HG03558 (cell line): Measurements from ENCODE around the gene BCOR.

ENCODE experiments used
- ATAC-seq: cut with Tn5 transposase; IDR thresholded peaks from one replicate; pipeline ENCODE4 v1.9.1; 2021; ENCODE audit warnings: moderate number of reproducible peaks; ENCODE audit not compliant: unreplicated experiment; ENCODE audit errors: extremely low read depth

Gene BCOR

DNA sequence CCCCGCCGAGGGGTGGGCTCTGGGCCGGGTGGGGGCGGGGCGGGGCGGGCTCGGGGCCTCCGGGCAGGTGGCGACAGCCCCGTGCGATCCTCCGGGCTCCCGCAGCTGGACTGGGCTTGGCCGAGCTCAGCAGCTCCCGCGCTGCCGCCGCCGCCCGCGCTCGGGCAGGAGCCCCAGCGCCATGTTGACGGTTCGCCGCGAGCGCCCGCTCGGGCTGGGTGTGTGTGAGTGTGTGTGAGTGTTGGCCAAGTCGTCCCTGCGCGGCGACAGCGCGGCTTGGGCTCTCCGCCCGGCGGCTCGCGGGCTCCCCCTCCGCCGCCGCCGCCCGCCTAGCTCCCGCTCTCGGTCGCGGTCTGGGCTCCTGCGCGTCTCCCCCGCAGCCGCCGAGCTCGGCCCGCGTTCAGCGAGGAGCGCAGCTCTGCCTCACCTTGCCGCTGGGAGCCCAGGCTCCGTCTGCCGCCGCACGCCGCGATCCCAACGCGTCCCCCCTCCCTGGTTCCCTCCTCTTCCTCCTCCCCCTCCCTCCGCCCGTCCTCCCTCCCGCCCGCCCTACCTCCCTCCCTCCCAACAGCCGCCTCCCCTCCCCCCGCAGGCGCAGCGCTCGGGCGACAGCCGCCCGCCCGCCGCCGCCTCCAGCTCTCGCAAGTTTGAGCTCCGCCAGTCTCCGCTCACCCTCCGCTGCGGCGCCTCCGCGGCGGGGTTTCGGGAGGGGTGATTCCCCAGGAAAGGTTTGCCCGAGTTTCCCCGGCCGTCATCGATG, at the start of gene BCOR:
Gene BCOR, minus strand, starts transcription at position 455 of the 760 bp plus-strand sequence. CDS start 20,029 bp downstream, outside the sequence.
- ATAC-seq = no peak

DNA sequence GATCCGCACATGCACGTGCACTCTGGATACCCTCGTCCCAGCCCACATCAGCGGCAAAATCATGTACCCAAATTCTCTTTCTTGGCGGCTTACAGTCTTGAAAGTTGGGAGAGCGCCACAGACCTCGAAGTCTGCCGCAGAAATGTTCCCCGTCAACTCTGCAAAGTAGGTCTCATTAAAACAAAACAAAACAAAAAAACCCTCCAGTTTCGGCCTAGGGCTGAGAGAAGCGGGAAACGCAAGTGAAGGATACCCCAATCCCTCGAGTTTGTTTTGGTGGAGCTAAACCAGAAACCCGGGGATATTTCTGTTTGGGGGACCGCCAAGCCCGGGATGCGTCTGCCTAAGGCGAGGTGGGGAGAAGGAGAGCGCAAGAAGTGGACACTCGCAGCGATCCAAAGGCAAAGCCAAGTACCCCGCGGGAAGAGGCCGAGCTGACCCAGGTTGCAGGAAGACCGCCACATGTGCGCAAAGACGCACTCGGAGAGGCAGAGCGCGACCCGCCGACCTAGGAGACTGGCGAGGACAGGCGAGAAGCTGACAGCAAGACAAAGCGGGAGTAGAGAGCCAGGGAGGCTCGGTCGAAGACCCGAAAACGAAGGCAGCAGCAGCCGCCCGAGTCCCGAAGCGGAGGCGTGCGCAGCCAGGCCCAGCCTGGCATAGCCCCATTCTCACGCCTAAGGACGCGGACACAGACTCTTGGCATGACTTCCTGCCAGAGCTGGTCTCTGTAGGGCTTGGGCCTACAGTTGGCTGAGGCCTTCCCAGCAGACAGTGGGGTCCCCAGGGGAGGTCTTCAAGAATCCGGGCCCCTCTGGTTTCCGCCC, 49.6 kb upstream of the BCOR start:
- ATAC-seq = no peak

DNA sequence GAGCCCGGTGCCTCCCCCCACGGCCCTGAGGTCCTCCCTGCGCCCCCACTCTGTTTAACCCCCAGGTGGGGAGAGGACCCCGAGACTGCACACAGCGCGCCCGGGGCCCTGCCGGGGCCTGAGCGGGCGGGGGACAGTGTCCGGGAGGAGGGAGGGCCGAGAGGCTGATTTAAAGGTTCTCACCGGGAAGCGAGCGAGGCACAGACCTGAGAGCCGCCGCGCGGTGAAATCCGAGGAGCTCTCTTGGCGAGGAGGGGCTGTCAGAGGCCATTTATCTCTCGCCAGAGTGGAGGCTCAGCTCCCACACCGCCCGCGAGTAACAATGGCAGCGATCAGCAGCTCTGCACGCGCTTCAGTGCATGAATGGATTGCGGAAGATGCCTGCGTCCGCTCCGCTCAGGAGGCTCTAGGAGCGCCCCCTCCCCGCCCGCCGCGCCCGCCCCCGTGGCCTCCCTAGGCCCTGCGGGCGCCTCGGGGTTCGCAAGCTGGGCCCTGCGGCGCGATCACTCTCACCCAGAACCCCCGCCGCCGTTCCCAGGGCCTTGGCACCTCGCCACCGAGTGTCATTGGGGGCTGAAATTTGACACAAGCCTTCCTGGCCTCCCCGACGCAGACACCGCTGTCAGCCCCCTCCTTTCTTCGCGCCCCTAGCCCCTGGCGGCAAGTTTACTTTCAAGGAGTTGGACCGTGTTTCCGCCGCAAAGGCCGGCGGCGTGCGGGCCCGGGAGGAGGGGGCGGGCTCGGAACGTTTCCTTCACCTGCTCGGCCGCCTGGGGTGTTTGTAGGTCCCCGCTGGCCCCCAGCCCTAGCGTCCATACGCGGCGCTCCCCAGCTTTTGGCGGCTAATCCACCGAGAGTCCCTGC, 48.7 kb upstream of the BCOR start:
- no peak for ATAC-seq

DNA sequence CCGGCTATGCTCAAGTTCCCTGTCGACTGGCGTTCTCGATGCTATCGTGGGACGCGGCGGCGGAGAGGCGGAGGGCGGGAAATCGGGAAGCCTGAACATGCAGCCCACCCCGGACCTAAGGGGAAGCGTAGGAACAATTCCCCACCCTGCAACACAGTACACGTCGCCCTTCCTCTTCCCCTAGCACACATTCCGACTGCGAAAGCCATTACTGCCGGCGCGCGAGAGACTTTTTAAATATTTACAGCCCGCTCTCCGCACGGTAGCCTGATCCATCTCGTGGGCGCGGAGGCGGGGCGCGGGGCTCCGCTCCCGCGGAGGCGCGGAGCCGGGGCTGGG, 48.1 kb upstream of the BCOR start:
- no peak for ATAC-seq

DNA sequence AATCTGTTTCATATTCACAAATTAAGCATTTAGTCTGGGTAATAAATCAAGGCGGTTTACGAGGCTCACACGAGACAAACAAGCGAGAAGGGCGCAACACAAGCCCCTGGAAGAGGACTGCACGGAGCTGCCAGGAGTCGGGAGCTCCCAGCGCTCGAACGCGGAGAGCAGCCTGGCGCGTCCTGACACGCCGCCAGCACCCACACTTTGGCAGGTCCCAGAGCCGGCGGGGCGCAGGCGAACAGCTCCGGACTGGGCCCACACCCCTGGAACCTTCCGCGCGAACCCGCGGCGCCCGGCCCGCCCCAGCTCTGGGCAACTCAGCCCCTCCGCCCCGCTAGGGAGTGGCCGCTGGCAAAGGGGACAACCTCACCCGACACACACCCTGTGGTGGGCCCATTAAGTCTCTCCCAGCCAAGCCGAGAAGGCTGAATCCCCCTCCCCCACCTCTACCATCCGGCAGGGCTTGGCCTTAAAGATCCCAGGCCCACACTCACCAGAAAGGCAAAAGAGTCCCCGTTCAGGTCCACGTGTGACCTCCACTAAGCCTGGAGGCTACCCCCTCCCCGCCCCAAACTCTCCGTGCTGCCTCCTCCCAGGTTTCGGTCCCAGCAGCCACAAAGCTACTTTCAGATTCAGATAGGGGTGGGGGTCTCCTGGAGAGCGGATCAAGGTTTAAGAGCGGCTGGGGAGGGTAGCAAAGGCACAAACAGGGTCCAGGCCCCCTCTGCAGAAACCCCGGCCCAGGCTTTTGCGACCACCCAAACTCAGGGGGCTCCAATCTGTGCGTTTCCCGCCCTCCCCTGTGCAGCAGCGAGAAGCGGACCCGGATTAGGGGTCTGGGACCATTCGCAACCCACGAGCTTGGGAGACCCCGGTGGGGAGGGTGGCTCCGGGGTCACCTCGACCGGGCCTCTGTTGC, 47.5 kb upstream of the BCOR start:
- no peak for ATAC-seq

DNA sequence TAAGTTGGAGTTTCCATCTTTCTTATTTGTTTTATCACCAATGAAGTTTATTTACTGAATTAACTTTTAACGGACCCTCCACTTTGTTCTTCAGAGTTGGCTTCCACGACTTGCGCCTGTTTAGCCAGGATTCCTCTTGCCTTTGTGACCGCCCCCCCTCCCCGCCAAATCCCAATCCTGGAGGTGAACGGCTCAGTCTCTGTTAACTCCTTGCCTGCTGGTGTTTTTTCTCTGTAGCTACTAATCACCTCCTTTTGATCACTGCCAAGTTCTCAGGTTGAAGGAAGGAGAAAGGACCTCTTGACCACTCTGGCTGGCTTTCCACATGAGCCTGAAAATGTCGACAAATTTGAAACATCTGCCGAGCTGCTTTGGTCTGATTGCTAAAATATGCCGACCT, 46.8 kb upstream of the BCOR start:
- no peak for ATAC-seq

DNA sequence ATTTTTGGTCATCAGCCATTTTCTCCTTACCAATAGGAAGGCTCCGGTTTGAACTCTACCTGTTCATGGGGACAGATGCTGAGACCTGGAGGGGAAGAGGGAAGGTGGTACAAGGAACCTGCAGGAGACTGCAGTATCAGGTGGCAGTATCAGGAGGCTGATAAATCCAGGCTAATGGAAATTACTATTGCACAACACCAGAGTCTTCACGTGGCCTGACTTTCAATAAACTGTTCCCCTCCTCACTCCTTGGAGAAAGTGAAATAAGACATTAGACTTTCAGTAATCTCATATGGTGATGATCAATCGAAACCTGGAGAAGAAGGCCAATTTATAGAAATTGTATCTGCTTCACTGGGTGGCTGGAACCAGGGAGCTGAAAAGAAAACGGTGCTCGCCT, 46.2 kb upstream of the BCOR start:
- ATAC-seq = no peak

DNA sequence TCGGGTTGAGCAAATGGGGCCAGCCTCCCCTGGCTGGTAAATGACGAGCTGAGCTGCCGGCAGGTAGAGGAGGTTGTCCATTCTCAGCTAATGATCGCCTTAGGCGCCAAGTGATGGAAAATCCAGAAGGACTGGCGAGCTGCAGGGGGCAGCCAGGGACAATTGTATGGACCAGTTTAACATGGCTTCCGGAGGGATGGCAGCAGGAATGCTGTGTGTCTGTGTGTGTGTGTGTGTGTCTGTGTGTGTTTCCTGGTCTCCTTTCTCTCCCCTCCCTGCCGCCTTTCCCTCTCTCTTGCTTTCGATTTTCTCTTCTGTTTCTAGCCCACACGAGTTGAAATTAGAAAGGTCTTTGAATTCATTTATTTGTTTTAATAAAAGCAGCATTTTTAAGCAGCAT, 45.2 kb upstream of the BCOR start:
- no peak for ATAC-seq

DNA sequence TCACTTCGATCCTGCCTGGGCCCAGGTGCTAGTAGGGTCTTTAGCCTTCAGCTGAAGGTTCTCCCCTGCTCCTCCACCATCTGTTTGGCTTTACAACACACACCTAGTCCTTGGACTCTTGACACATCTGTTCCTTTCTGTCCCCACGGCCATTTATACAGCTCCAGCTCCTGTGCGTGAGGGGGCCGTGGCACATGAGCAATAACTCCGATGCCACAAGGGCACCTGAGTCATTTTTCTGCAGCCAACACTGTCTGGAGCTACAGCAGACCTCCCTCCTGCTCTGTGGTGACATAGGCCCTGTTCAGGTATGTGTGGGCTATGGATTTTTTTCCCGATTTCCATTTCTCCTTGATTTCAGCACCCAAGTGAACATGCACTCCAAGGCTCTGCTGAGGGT, 44.7 kb upstream of the BCOR start:
- ATAC-seq = no peak

DNA sequence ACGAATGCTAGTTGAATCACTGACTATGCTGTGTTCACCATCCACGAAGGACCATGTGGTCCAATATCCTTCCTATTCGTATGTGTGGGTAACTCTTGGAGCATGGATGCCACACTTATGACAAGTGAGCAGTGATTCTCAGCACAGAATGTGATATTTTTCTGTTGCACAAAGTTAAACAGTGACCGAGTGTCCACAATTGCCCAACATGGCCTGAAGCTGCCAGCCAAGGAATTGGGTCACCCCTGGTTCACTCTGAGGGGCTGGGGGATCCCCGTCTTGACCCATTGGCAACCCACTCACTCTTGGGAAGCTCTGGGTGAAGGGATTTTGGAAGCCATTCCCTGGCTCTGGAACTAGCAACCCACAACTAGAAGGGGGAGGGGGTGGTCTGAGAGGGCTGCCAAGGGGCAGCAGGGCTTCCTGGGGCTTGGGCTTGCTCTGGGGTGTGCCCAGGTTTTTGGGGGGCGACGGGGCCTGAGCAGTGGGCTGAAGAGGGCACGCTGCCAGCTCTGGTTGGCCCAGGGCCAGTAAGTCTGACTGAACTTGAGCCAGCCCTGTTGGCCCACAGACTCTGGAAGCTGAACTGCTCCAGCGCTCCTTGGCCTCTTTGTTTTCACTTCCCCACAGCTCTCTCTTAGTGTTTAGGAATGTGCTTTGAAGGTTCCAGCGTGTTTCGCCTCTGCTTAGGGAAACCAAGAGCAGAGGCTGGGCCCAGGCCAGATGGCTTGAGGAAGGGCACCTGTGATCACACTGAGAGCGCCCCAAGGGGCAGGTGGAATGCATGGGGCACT, 43.1 kb upstream of the BCOR start:
- no peak for ATAC-seq

DNA sequence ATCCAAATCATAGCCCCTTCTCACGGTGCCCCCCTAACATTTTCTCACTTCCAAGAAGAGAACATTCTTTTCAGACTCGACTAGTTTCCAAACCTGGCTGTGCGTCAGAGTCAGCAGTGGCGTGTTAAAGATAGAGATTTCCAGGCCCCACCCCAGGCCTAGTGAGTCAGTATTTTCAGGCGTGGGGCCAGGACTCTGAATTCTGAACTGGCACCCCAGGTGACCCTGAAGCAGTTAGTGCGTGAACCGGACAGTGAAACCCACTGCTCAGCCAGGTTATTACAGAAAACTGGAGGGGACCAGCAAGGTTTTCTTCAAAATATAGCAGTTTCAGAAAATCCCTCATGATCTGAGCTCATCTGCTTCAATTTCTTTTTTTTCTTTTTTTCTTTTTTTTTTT, 35.0 kb upstream of the BCOR start:
- no peak for ATAC-seq

DNA sequence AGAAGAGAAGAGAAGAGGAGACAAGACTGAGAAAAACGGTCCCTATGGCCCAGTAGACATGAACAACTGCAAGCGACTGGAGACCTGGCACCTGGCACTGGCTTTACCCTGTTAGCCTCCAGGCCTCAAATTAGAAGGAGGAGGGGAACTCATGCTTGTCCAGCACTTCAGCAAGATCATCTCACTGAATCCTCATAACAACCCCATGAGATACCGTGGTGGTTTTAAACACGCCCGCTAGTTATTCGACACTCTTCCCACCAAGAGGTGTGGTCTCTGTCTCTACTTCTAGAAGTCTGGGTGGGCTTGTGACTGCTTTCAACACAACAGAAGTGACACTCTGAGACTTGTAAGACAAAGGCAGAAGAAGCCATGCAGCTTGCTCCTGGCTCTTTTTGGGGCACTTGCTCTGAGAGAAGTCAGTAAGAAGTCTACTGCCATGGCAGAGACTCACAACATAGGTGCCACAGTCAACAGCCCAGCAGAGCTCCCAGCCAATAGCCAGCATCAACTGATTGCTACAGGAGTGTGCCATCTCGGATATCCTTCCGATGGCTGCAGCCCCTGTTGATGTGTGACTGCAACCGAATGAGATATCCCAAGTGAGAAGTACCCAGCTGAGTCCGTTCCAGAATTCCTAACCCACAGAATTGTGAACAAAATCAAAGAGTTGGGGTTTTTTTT, 34.0 kb upstream of the BCOR start:
- ATAC-seq = no peak

DNA sequence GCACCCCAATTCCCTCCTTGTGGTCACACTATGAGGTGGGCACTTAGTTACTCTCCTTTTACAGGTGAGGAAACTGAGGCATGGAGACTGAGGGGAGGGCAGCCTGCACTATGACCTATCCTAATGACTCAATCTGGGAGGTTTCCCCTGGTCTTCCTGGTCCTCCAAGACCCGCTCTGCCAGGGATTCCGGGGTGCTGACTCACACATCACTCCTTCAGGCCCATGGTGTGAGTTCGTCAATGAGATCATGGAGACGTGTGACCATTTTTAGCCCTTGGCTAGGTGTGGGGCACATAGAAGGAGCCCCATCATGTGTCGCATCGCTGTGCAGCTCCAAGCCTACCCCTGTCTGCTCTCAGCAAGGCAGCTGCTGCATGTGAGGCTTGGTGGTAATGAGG, 32.4 kb upstream of the BCOR start:
- ATAC-seq = no peak

DNA sequence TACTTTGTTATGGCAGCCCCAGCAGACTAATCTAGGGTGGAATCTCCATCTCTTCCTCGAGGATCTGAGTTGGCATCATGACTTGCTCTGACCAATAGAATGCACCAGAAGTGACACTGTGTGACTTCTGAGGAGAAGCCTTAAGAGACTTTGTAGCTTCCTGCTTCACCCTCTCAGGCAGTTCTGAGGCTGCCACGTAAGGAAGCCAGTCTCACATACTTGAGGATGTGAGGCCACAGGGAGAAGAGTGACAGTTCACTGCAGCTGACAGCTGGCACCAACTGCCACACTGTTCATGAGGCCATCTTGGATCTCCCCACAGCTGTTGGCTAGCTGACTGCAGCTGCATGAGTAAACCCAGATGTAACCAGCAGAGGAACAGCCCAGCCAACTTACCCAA, 29.3 kb upstream of the BCOR start:
- no peak for ATAC-seq

DNA sequence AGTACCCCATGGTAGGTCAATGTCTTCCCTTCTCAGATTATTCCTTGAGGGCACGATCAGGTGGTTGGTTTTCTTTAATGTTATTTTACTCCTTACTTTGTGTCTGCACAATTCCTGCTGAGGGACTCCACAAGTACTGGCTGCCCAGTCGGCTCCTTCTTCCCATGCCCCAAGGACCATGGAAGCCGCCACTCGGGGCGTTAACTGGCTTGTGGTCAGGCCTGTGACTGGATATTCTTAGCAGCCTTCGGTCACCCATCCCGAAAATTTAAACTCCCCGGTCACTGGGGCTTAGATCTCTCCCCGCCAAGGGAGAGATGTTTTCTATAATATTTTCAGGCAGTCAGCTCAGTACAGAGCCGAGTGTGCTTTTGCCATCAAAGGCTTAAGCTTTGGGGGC, 24.7 kb upstream of the BCOR start:
- no peak for ATAC-seq

DNA sequence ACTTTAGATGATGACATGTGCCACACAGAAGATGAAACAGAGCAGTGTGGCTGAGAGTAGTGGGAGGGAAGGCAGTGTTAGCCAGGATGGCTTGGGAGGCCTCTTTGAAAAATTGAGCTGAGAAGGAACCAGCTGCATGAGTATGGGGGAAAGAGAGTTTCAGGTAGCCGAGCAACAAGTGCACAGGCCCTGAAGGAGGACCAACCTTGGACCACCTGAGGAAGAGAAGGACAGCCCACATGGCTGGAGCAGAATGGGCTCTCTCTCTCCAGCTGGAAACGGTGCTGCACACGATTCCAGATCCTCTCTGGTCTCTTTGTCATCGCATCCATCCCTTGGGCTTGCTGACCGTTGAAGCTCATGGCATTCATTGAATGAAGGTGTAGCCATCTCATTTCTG, 23.9 kb upstream of the BCOR start:
- no peak for ATAC-seq

DNA sequence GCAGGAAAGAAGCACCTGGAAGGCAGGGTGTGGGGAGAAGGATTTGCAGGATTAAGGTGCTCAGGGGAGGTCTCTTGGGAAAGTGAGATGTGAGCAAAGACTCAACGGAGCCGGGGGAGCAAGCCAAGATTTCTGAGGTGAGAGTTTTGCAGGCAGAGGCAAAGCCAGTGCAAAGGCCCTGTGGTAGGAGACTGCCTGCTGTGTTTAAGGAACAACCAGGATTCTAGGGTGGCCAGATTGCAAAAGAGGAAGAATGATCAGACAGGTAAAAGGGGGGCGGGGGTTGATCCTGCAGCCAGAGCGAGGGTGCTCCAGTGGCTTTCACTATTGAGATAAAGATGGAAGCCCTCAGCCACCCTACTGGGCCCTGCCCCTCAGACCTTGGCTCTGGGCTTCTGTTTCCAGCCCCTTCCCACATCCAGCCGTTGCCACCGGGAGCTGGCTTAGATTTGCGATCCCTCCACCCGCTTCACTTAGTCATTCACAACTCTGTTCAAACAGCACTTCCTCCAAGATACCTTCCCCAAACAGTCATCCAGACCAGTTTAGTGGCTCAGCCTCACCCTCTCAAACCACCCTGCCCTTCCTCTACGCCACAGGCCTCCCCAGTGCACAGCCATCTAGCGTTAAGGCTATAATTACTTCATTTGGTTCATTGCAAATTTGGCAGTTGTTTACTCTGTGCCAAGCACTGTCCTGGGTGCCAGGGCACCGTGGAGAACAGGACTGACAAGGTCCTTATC, 23.3 kb upstream of the BCOR start:
- ATAC-seq = no peak

DNA sequence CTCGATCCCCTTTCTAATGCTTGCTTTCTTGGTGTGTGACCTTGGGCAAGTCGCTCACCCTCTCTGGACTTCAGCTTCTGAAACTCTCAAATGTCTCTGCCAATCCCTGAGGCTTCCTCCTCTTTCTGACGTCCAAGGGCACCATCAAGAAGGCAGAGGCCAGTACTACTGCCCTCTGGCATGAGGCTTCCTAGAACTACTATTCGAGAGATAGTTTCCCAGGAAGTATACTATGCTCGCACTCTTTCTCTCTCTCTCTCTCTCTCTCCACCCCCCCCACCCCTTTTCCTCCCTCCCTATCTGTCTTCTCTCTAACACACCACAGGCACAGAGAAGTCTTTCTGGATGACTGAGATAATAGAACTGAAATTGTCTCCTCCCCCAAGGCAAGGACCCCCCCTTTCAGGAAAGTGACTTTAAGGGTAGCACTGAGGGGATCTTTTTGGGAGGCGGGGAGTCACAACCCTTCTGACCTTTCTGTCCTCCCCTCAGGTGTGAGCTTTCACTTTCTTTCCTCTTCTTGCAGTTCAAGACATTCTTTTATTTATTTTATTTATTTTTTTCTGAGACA, 20.0 kb upstream of the BCOR start:
- ATAC-seq = no peak
